Dermis microvascular lymphatic vessel endothelial cell (primary cell): ENCODE data around the gene DPY19L3. TPM values are rescaled to one million over a fixed set of nuclear protein-coding genes. Genes with fewer than 3 reads are reported as not detected.
"Not testable (repeated sequence)": the region's sequence is repeated elsewhere in the genome, so short reads cannot be mapped to it uniquely, and the experiment has no call there.

Experiments used
- DNase-seq, 2 donors: peaks; one replicate each; pipeline versions ENCODE4 v3.0.0 to v3.0.0-alpha.2; 2010; ENCODE audit warnings: low read depth in 2 of 2
- total RNA-seq: library from RNA; depleted of rRNA; stranded (reverse); fragments of >200 nt; gene quantifications from 2 replicates; pipeline ENCODE4 v1.2.1, GENCODE V29; 2014

The DPY19L3 gene
- total RNA-seq, 1 donor from 2014 or later = 18.6 TPM

GRCh38 chr19:32438751-32439150 is 33.2 kb downstream of the DPY19L3 start:
- no peak for DNase-seq

GRCh38 chr19:32442650-32443049 is 37.1 kb downstream of the DPY19L3 start:
- no peak for DNase-seq

GRCh38 chr19:32447534-32447933 is 42.0 kb downstream of the DPY19L3 start:
- DNase-seq = not testable (repeated sequence)

- DNase-seq = no peak
These were observed 42.5 kb downstream of the DPY19L3 start for GRCh38 chr19:32448026-32448425.

- no peak for DNase-seq
These were observed 44.6 kb downstream of the DPY19L3 start for GRCh38 chr19:32450217-32450616.

GRCh38 chr19:32453736-32454135 is 48.2 kb downstream of the DPY19L3 start:
- DNase-seq = peak in 1 of 2 donors; percentile 26

- DNase-seq = no peak
These were observed 50.8 kb downstream of the DPY19L3 start for GRCh38 chr19:32456406-32456805.

GRCh38 chr19:32457571-32458158 is 52.1 kb downstream of the DPY19L3 start:
- DNase-seq = no peak

GRCh38 chr19:32458500-32459123 is 53.0 kb downstream of the DPY19L3 start:
- peak in 1 of 2 donors; percentile 18 for DNase-seq

- DNase-seq = no peak
These were observed 53.8 kb downstream of the DPY19L3 start for GRCh38 chr19:32459204-32459865.

GRCh38 chr19:32460476-32460875 is 54.9 kb downstream of the DPY19L3 start:
- no peak for DNase-seq

- peak in 1 of 2 donors; percentile 18 for DNase-seq
These were observed 58.7 kb downstream of the DPY19L3 start for GRCh38 chr19:32464279-32464678.

GRCh38 chr19:32465176-32465575 is 59.6 kb downstream of the DPY19L3 start:
- no peak for DNase-seq

- DNase-seq = no peak
These were observed 64.2 kb downstream of the DPY19L3 start for GRCh38 chr19:32469795-32470194.

- no peak for DNase-seq
These were observed 65.5 kb downstream of the DPY19L3 start for GRCh38 chr19:32471095-32471494.

GRCh38 chr19:32471811-32472210 is 66.2 kb downstream of the DPY19L3 start:
- DNase-seq = no peak

- no peak for DNase-seq
These were observed 69.8 kb downstream of the DPY19L3 start for GRCh38 chr19:32475141-32476031.

GRCh38 chr19:32476032-32476350 is 70.4 kb downstream of the DPY19L3 start:
- DNase-seq = no peak

- DNase-seq = no peak
These were observed 74.8 kb downstream of the DPY19L3 start for GRCh38 chr19:32480321-32480720.

- DNase-seq = no peak
These were observed 78.0 kb downstream of the DPY19L3 start for GRCh38 chr19:32483574-32483973.

GRCh38 chr19:32489971-32490370 is 84.4 kb downstream of the DPY19L3 start:
- no peak for DNase-seq

GRCh38 chr19:32497391-32497790 is 91.8 kb downstream of the DPY19L3 start:
- DNase-seq = no peak
